Measurements from ENCODE around the gene MVK. TPM values are rescaled to one million over a fixed set of nuclear protein-coding genes. Genes with fewer than 3 reads are reported as not detected.

Gene MVK
- total RNA-seq, 1 experiment from 2014 or later: 19.2 TPM

GRCh38 chr12:109549613-109550270, 23.9 kb upstream of the MVK start:
- H4K91ac ChIP-seq (ENCODE audit: insufficient read length, low read depth, low read length): no peak overlapping the region
- H3K14ac ChIP-seq (ENCODE audit: insufficient read depth, low read length): no peak overlapping the region
- no peak overlapping the region for H3K56ac ChIP-seq (ENCODE audit: insufficient read length, low read depth, low read length)
- no peaks in the 10 kb centered on the region for H3K4me1 ChIP-seq (ENCODE audit: insufficient read depth, low read length)
- H2BK15ac ChIP-seq (ENCODE audit: low read depth, low read length): no peak overlapping the region
- H3K4ac ChIP-seq (ENCODE audit: low read depth, low read length): no peak overlapping the region
- H4K8ac ChIP-seq (replicated peaks; ENCODE audit: insufficient read length, low read depth, low read length): no peak overlapping the region
- no peaks in the 10 kb centered on the region for H3K9me3 Mint-ChIP-seq
- no peak overlapping the region for H3K9ac ChIP-seq (ENCODE audit: extremely low read depth, insufficient read length, low read length)
- H3K4me2 ChIP-seq (ENCODE audit: insufficient read depth, insufficient read length, low read length): no peak overlapping the region
- no peak overlapping the region for H2BK20ac ChIP-seq (ENCODE audit: low read depth, low read length, poor library complexity, severe bottlenecking)
- no peaks in the 10 kb centered on the region for H3K79me1 ChIP-seq (ENCODE audit: insufficient read depth, low read depth, low read length, poor library complexity, severe bottlenecking)
- H3K27me3 ChIP-seq (ENCODE audit: insufficient read depth, low read length): no peaks in the 10 kb centered on the region
- no peak overlapping the region for H3K4me3 Mint-ChIP-seq
- H3K4me1 Mint-ChIP-seq: peaks cover 0 to 9% of the 10 kb centered on the region in 2 experiments; a peak in 2 of 4 replicates
- H3K27ac Mint-ChIP-seq: peak overlapping the region in 2 of 3 experiments; percentile 25 to 49; a peak in 3 of 7 replicates
- no peak overlapping the region for H3K27ac ChIP-seq (ENCODE audit: insufficient read length, low read depth, low read length)
- H2BK120ac ChIP-seq (ENCODE audit: low read depth, low read length, poor library complexity, severe bottlenecking): no peak overlapping the region
- no peaks in the 10 kb centered on the region for H3K36me3 Mint-ChIP-seq (ENCODE audit: insufficient read depth in 1 of 3, low read depth in 3 of 3)
- no peak overlapping the region for H3T11ph ChIP-seq (ENCODE audit: low read length)
- no peak overlapping the region for H2BK12ac ChIP-seq (ENCODE audit: insufficient read length, low read depth, low read length)
- H3K9me3 ChIP-seq (ENCODE audit: control insufficient read depth, low read depth, low read length): no peaks in the 10 kb centered on the region
- H4K20me1 ChIP-seq (ENCODE audit: control insufficient read depth, insufficient read depth, insufficient read length): no peaks in the 10 kb centered on the region
- peaks cover 16% of the 10 kb centered on the region for H3K27me3 Mint-ChIP-seq (ENCODE audit: low read depth)
- WGBS (ENCODE audit: extremely low coverage, insufficient read length, low lambda C conversion rate): no CpG with 5 or more reads among the region's 15 CpGs
- no peaks in the 10 kb centered on the region for H3K79me2 ChIP-seq (ENCODE audit: insufficient read depth, low read length)
- no peak overlapping the region for H4K5ac ChIP-seq (ENCODE audit: insufficient read length, low read depth, low read length)
- H3K23ac ChIP-seq (ENCODE audit: insufficient read length, low read depth, low read length): no peak overlapping the region
- H2AK5ac ChIP-seq (ENCODE audit: insufficient read length, low read length): no peak overlapping the region
- no peak for DNase-seq
- no peak overlapping the region for H2AFZ ChIP-seq (ENCODE audit: low read length)
- TF ChIP-seq, protein P1, sequence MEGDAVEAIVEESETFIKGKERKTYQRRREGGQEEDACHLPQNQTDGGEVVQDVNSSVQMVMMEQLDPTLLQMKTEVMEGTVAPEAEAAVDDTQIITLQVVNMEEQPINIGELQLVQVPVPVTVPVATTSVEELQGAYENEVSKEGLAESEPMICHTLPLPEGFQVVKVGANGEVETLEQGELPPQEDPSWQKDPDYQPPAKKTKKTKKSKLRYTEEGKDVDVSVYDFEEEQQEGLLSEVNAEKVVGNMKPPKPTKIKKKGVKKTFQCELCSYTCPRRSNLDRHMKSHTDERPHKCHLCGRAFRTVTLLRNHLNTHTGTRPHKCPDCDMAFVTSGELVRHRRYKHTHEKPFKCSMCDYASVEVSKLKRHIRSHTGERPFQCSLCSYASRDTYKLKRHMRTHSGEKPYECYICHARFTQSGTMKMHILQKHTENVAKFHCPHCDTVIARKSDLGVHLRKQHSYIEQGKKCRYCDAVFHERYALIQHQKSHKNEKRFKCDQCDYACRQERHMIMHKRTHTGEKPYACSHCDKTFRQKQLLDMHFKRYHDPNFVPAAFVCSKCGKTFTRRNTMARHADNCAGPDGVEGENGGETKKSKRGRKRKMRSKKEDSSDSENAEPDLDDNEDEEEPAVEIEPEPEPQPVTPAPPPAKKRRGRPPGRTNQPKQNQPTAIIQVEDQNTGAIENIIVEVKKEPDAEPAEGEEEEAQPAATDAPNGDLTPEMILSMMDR (conservative IDR thresholded peaks at IDR 0.05): no peak
- no peak overlapping the region for H2BK5ac ChIP-seq (ENCODE audit: insufficient read length, low read length)
- H3K23me2 ChIP-seq (ENCODE audit: insufficient read length, low read depth, low read length, poor library complexity, severe bottlenecking): no peaks in the 10 kb centered on the region
- no peak overlapping the region for H3K18ac ChIP-seq (ENCODE audit: insufficient read length, low read depth, low read length)

Measured in H9 (cell line).